H9 (cell line): Measurements from ENCODE around the gene IDI2. TPM values are rescaled to one million over a fixed set of nuclear protein-coding genes. Genes with fewer than 3 reads are reported as not detected.

Experiments used
- DNase-seq: peaks from one replicate; pipeline ENCODE4 v3.0.0-alpha.2; 2017
- H2AFZ ChIP-seq: one replicate; pipeline ENCODE4 v1.6.1; 2013; ENCODE audit warnings: mild to moderate bottlenecking, low read length, control low read depth, moderate library complexity
- H2AK5ac ChIP-seq: 2 replicates; pipeline ENCODE4 v1.6.1; 2013; ENCODE audit warnings: low read length, control low read depth, mixed read lengths; ENCODE audit not compliant: insufficient read length
- H2BK120ac ChIP-seq: one replicate; pipeline ENCODE4 v1.6.1; 2013; ENCODE audit warnings: low read depth, mild to moderate bottlenecking, low read length, control low read depth, inconsistent platforms; ENCODE audit not compliant: poor library complexity, severe bottlenecking
- H2BK12ac ChIP-seq: 2 replicates; pipeline ENCODE4 v1.6.1; 2013; ENCODE audit warnings: low read length, control low read depth, mixed read lengths, low read depth; ENCODE audit not compliant: insufficient read length
- H2BK15ac ChIP-seq: 2 replicates; pipeline ENCODE4 v1.6.1; 2013; ENCODE audit warnings: low read depth, low read length, control low read depth
- H2BK20ac ChIP-seq: one replicate; pipeline ENCODE4 v1.6.1; 2013; ENCODE audit warnings: low read depth, mild to moderate bottlenecking, low read length, control low read depth, inconsistent platforms; ENCODE audit not compliant: poor library complexity, severe bottlenecking
- H2BK5ac ChIP-seq: 2 replicates; pipeline ENCODE4 v1.6.1; 2013; ENCODE audit warnings: low read length, control low read depth, mixed read lengths; ENCODE audit not compliant: insufficient read length
- H3K14ac ChIP-seq: 2 replicates; pipeline ENCODE4 v1.6.1; 2013; ENCODE audit warnings: low read length, control low read depth; ENCODE audit not compliant: insufficient read depth
- H3K18ac ChIP-seq: 2 replicates; pipeline ENCODE4 v1.6.1; 2013; ENCODE audit warnings: low read depth, mild to moderate bottlenecking, mixed read lengths, low read length, control low read depth; ENCODE audit not compliant: insufficient read length
- H3K23ac ChIP-seq: 2 replicates; pipeline ENCODE4 v1.6.1; 2013; ENCODE audit warnings: low read length, control low read depth, mixed read lengths, low read depth; ENCODE audit not compliant: insufficient read length
- H3K23me2 ChIP-seq: 2 replicates; pipeline ENCODE4 v1.6.1; 2013; ENCODE audit warnings: low read depth, mild to moderate bottlenecking, mixed read lengths, low read length, control low read depth; ENCODE audit not compliant: insufficient read length, poor library complexity, severe bottlenecking
- H3K27ac ChIP-seq: 2 replicates; pipeline ENCODE4 v1.5.1; 2013; ENCODE audit warnings: low read length, control low read depth, mixed read lengths, low read depth; ENCODE audit not compliant: insufficient read length
- H3K27me3 ChIP-seq: 2 replicates; pipeline ENCODE4 v1.6.1; 2013; ENCODE audit warnings: low read length, control low read depth, inconsistent platforms; ENCODE audit not compliant: insufficient read depth
- H3K4ac ChIP-seq: 2 replicates; pipeline ENCODE4 v1.6.1; 2013; ENCODE audit warnings: low read depth, mild to moderate bottlenecking, control low read depth, inconsistent platforms, low read length, moderate library complexity
- H3K4me1 ChIP-seq: 2 replicates; pipeline ENCODE4 v1.6.1; 2013; ENCODE audit warnings: low read length, control low read depth, inconsistent platforms; ENCODE audit not compliant: insufficient read depth
- H3K4me2 ChIP-seq: 2 replicates; pipeline ENCODE4 v1.6.1; 2013; ENCODE audit warnings: low read length, control low read depth, mixed read lengths; ENCODE audit not compliant: insufficient read length, insufficient read depth
- H3K56ac ChIP-seq: 2 replicates; pipeline ENCODE4 v1.6.1; 2013; ENCODE audit warnings: low read depth, mild to moderate bottlenecking, mixed read lengths, low read length, control low read depth; ENCODE audit not compliant: insufficient read length
- H3K79me1 ChIP-seq: 2 replicates; pipeline ENCODE4 v1.6.1; 2013; ENCODE audit warnings: low read depth, mild to moderate bottlenecking, moderate library complexity, low read length, control low read depth, inconsistent platforms; ENCODE audit not compliant: insufficient read depth, poor library complexity, severe bottlenecking
- H3K79me2 ChIP-seq: 2 replicates; pipeline ENCODE4 v1.6.1; 2013; ENCODE audit warnings: low read length, control low read depth, inconsistent platforms; ENCODE audit not compliant: insufficient read depth
- H3K9ac ChIP-seq: 2 replicates; pipeline ENCODE4 v1.6.1; 2013; ENCODE audit warnings: low read length, control low read depth, mixed read lengths; ENCODE audit not compliant: insufficient read length; ENCODE audit errors: extremely low read depth
- H3K9me3 ChIP-seq: one replicate; pipeline ENCODE4 v1.6.1; 2013; ENCODE audit warnings: low read depth, low read length, inconsistent platforms; ENCODE audit not compliant: control insufficient read depth
- H3T11ph ChIP-seq: one replicate; pipeline ENCODE4 v1.6.1; 2013; ENCODE audit warnings: mild to moderate bottlenecking, low read length, control low read depth, inconsistent platforms
- H4K20me1 ChIP-seq: one replicate; pipeline ENCODE4 v1.6.1; 2013; ENCODE audit not compliant: control insufficient read depth, insufficient read length, insufficient read depth
- H4K5ac ChIP-seq: 2 replicates; pipeline ENCODE4 v1.6.1; 2013; ENCODE audit warnings: low read depth, mild to moderate bottlenecking, mixed read lengths, low read length, control low read depth; ENCODE audit not compliant: insufficient read length
- H4K8ac ChIP-seq: replicated peaks from 2 replicates; pipeline ENCODE4 v1.6.1; 2013; ENCODE audit warnings: low read length, control low read depth, mixed read lengths, low read depth; ENCODE audit not compliant: insufficient read length
- H4K91ac ChIP-seq: 2 replicates; pipeline ENCODE4 v1.6.1; 2013; ENCODE audit warnings: low read depth, mild to moderate bottlenecking, moderate library complexity, mixed read lengths, low read length, control low read depth; ENCODE audit not compliant: insufficient read length
- H3K27ac Mint-ChIP-seq, 3 experiments: 2 replicates in 2 of 3; 3 replicates in 1 of 3; pipeline ENCODE4 v1.8.0; 2020 to 2021; ENCODE audit warnings: mixed read lengths in 3 of 3, mild to moderate bottlenecking in 1 of 3, moderate library complexity in 1 of 3
- H3K27me3 Mint-ChIP-seq: 2 replicates; pipeline ENCODE4 v1.8.0; 2021; ENCODE audit warnings: low read depth, mild to moderate bottlenecking, moderate library complexity, mixed read lengths
- H3K36me3 Mint-ChIP-seq, 3 experiments: 2 replicates in 2 of 3; 3 replicates in 1 of 3; pipeline ENCODE4 v1.8.0; 2020 to 2021; ENCODE audit warnings: low read depth in 3 of 3, mixed read lengths in 3 of 3; ENCODE audit not compliant: insufficient read depth in 1 of 3
- H3K4me1 Mint-ChIP-seq, 2 experiments: 2 replicates each; pipeline ENCODE4 v1.8.0; 2020; ENCODE audit warnings: mixed read lengths in 2 of 2
- H3K4me3 Mint-ChIP-seq, 2 experiments: 2 replicates in 1 of 2; 3 replicates in 1 of 2; pipeline ENCODE4 v1.8.0; 2020 to 2021; ENCODE audit warnings: mild to moderate bottlenecking in 2 of 2, mixed read lengths in 2 of 2, moderate library complexity in 1 of 2
- H3K9me3 Mint-ChIP-seq, 2 experiments: 2 replicates in 1 of 2; 3 replicates in 1 of 2; pipeline ENCODE4 v1.8.0; 2020; ENCODE audit warnings: mild to moderate bottlenecking in 2 of 2, mixed read lengths in 2 of 2, moderate library complexity in 1 of 2
- CTCF ChIP-seq: fragments of 200-600 bp; sonication (generic); conservative IDR thresholded peaks from 3 replicates; pipeline ENCODE4 v1.8.0; 2021; ENCODE audit warnings: antibody characterized with exemption, mild to moderate bottlenecking
- WGBS: extraction: QIAGEN DNeasy Blood & Tissue Kit; methylation state at CpG from one replicate; pipeline ENCODE4 v1.1.7; 2013; ENCODE audit warnings: missing lambda C conversion rate, low lambda C conversion rate, mixed read lengths; ENCODE audit not compliant: insufficient read length; ENCODE audit errors: extremely low coverage; 5-methylcytosine and 5-hydroxymethylcytosine counted together
- total RNA-seq: library from RNA; stranded (reverse); gene quantifications from 2 replicates; pipeline ENCODE4 v1.2.1, GENCODE V29; 2021

IDI2 gene
- total RNA-seq, 1 experiment from 2014 or later: not detected

DNA sequence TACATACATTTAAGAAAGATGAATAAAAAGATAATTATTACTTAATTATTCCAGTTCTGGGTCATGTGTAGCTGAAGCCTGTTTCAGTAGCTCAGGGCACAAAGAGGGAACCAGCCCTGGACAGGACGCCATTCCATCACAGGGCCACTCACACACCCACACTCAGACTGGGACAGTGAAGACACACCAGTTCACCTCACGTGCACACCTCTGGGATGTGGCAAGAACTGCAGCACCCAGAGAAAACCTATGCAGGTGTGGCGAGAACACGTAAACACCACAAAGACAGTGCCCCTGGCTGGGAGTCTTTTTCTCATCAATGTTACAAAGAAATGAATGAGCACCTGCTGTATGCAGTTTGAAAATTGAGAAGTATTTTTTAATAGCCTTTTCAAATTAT lies 24.9 kb upstream of the IDI2 start:
- H3K79me1 ChIP-seq: peaks cover 2% of the 10 kb centered on the region
- 0 out of 2 replicates have a peak, but pooled peaks cover 3% of the 10 kb centered on the region for H3K4me1 ChIP-seq
- no peak overlapping the region for H2BK12ac ChIP-seq
- Mint-ChIP-seq H3K4me1 (peaks cover 32 to 34% of the 10 kb centered on the region in 2 experiments), H3K4me3 (peak overlapping the region; percentile 93 to 96), H3K9me3 (no peaks in the 10 kb centered on the region; a peak in 1 of 5 replicates), H3K36me3 (peaks cover 19 to 46% (median 45%) of the 10 kb centered on the region in 3 experiments), H3K27me3 (no peaks in the 10 kb centered on the region), H3K27ac (peak overlapping the region in 2 of 3 experiments; percentile 53 to 55; a peak in 3 of 7 replicates)
- no peak overlapping the region for H3K56ac ChIP-seq
- H3K4ac ChIP-seq: no peak overlapping the region
- H2BK20ac ChIP-seq: no peak overlapping the region
- H2AK5ac ChIP-seq: no peak overlapping the region
- no peak overlapping the region for H3K18ac ChIP-seq
- no peaks in the 10 kb centered on the region for H3K9me3 ChIP-seq
- DNase-seq: peak; percentile 62
- H3K23me2 ChIP-seq: peaks cover 5% of the 10 kb centered on the region
- no peak overlapping the region for H2BK5ac ChIP-seq
- peaks cover 28% of the 10 kb centered on the region for H3K79me2 ChIP-seq
- no peak overlapping the region for H4K8ac ChIP-seq
- H3K14ac ChIP-seq: no peak overlapping the region
- H2AFZ ChIP-seq: no peak overlapping the region
- H3K27ac ChIP-seq: no peak overlapping the region
- no peak overlapping the region for H3K23ac ChIP-seq
- no peak overlapping the region for H3K9ac ChIP-seq
- no peak overlapping the region for H4K91ac ChIP-seq
- H4K5ac ChIP-seq: no peak overlapping the region
- TF ChIP-seq CTCF: no peak; the same call in 1 of the 3 replicates
- H3K4me2 ChIP-seq: peak overlapping the region; percentile 51
- H2BK120ac ChIP-seq: no peak overlapping the region
- no peak overlapping the region for H2BK15ac ChIP-seq
- H3T11ph ChIP-seq: no peak overlapping the region
- no peaks in the 10 kb centered on the region for H4K20me1 ChIP-seq
- H3K27me3 ChIP-seq: no peaks in the 10 kb centered on the region
- no CpG with 5 or more reads among the region's 4 CpGs for whole genome bisulfite sequencing
